Activated CD4-positive, CD25-positive, alpha-beta regulatory T cell treated with anti-CD3 and anti-CD28 coated beads, Interleukin-2, amount 50 U/mL, for 24 hours (primary cell): ENCODE data around the gene LAMB4.
A peak's percentile ranks its signal among the peaks of the same experiment; 100 is the strongest.
"Not testable (repeated sequence)": the region's sequence is repeated elsewhere in the genome, so short reads cannot be mapped to it uniquely, and the experiment has no call there.

Experiments used
- ATAC-seq, 2 donors: fragments of 150-1000 bp; cut with Tn5 transposase; one replicate each; pipeline ENCODE4 v1.10.0; 2021; ENCODE audit warnings: mild to moderate bottlenecking in 1 of 2, moderate library complexity in 1 of 2

The LAMB4 gene

DNA sequence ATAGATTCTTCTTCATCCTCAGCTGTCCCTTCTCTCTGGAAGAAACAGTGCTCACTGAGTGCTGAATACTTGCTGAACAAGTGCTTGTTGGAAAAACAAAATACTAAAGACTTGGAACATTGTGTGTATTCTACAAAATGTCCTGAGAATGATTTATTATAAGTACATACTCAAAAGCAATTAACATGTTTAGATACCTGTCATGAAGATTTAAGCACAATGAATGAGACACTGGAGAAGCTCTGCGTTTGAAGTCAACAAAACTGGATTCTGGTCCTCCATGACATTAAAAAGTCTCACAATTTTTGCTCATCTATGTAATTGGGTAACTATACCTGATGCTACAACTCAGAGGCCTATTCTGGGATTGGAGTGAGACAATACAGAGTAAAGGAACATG, 92.4 kb downstream of the LAMB4 start:
- ATAC-seq: no peak

DNA sequence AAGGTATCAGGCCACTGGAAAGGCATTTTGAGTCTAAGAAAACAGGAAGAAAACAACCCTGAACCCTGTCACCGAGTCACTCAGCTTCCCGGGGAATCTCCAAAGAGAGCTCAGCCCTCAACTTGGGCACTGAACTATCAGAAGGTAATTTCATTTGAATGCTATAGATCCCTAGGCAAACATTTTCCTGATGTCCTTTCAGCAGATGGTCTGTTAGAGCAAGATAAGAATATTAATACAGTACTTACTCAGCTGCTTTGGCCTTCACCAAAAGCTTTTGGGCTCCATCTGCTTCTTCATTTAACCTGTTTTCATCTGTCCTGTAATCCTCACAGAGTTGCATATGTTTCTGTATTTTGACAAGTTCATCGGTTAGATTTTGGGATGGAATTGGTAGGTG, 93.0 kb downstream of the LAMB4 start:
- no peak for ATAC-seq

DNA sequence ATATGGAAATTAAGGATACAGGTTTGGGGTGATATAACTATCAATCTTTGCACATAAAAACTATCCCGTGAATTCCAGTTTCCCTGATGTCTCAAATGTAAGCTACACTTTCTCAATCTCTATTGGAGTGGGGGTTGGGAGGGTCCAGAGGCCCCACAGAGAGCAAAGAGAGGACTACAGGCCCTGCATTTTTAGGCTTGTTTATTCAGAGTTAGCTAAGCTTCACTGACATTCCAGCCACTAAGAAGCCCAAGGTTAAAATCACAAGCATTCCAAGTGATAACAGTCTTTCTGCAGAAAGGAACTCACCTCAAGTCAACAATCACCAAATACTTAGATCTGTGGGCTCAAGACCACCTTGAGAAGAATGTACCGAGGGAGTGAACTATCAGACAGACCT, 95.6 kb downstream of the LAMB4 start:
- ATAC-seq: no peak

GRCh38 chr7:108033776-108034497, 96.2 kb downstream of the LAMB4 start:
- no peak for ATAC-seq

- ATAC-seq: not testable (repeated sequence)
Measured at GRCh38 chr7:108033309-108033708, 96.9 kb downstream of the LAMB4 start.

GRCh38 chr7:108030516-108030915, 99.6 kb downstream of the LAMB4 start:
- ATAC-seq: no peak

DNA sequence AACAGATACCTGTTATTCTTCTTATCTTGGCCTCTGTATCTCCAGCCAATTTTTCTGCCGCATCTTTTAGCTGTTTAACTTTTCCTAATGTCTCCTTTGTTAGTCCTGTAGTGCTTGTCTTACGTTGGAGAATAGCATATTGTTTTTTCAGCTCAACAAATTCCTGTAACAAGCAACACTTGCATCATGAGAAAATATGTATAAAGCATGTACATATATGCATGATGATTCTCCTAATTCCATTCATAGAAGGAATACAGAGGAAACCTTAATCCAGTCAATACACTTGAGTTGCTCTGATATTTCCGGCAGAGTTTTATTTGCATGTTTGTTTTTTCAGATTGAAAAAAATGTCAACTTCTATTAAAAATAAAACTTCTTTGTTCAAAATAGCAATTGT, 101.1 kb downstream of the LAMB4 start:
- ATAC-seq: no peak

- ATAC-seq: no peak
Measured at GRCh38 chr7:108028111-108028510, 102.0 kb downstream of the LAMB4 start.

- no peak for ATAC-seq
Measured at GRCh38 chr7:108027239-108027638, 102.9 kb downstream of the LAMB4 start.

DNA sequence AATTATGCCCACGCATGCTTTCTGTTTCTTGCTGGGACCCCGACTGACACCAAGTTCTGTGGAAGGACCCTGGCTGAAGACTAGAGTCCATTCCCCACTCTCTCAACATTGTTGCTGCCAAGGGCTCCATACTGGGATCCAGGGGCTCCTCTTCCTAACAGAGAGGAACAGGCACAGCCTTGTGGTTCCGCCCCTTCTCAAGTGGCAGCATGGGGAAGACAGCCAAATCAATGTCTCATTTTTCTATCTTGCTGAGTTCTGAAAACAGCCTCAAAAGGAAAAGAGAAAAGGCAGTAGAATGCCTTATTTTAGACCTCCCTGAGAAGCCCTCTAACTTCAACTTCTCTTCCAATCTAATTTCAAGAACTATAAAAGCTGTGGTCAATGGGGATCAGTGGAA, 103.5 kb downstream of the LAMB4 start:
- no peak for ATAC-seq

DNA sequence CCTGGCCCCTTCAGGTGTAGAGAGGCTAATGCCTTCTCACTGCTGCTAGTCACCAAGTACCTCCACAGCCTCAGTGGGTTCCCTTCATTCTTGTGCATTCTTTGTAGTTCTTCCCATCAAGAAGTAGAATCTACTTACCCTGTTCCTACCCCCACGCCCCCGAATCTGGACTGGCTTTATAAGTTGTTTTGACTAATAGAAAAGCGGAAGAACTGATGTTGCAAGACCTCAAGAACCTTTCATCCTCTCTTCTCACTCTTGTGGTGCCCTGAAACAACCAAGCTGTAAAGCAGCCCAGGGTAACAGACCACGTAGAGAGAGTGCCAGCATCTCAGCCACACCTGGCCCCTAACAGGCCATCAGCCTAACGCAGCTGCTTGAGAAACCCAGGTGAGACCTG, 104.0 kb downstream of the LAMB4 start:
- ATAC-seq: no peak

DNA sequence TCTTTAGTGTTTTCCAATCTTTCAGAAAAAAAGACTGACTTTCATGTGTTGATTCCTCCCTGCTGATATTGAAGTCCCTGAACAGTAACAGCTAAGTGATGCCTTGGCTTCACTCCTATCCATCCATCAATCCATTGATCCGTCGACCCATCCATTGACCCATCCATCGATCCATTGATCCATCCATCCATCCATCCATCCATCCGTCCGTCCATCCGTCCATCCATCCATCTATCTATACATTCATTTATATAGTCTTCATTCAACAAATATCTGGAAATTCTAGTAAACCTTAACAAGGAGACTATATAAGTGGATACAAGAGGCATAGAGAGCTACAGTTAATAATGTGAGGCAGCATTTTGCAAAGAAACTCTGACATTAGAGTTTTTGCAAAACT, 105.6 kb downstream of the LAMB4 start:
- no peak for ATAC-seq

- no peak for ATAC-seq
Measured at GRCh38 chr7:108020585-108020984, 109.6 kb downstream of the LAMB4 start.

DNA sequence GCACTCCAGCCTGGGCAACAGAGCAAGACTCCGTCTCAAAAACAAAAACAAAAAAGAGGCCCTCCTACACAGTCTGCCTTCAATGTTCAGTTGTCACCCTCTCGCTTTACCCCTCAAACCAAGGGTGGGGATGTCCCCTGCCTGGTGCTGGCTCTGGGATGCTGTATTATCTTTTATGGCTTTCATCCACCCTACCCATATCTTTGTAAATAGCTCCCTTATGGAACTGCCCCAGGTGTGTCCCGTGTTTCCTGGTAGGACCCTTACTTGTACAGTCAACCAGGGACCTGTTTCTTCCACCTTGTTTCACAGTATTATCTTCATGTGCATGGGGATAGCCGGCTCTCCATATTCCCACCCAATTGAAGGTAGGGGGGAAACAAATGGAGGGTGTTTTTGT, 111.5 kb downstream of the LAMB4 start:
- no peak for ATAC-seq

DNA sequence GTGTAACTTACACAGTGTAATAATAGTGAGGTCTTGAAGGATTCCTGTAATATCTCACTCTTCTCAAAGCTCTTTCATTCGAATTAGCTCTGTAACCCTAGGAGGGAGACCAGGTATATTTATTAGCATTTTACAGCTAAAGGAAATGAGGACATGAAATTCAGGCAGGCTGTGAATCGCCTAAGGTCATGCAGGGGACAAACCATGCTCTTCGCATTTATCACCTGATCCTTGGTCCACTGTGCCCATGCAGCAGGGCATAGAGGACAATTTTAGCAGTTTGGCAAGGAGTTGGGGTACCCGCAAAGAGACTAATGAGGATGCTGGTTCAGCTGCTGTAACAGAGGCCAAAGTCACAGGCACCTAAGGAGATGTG, 112.4 kb downstream of the LAMB4 start:
- no peak for ATAC-seq

DNA sequence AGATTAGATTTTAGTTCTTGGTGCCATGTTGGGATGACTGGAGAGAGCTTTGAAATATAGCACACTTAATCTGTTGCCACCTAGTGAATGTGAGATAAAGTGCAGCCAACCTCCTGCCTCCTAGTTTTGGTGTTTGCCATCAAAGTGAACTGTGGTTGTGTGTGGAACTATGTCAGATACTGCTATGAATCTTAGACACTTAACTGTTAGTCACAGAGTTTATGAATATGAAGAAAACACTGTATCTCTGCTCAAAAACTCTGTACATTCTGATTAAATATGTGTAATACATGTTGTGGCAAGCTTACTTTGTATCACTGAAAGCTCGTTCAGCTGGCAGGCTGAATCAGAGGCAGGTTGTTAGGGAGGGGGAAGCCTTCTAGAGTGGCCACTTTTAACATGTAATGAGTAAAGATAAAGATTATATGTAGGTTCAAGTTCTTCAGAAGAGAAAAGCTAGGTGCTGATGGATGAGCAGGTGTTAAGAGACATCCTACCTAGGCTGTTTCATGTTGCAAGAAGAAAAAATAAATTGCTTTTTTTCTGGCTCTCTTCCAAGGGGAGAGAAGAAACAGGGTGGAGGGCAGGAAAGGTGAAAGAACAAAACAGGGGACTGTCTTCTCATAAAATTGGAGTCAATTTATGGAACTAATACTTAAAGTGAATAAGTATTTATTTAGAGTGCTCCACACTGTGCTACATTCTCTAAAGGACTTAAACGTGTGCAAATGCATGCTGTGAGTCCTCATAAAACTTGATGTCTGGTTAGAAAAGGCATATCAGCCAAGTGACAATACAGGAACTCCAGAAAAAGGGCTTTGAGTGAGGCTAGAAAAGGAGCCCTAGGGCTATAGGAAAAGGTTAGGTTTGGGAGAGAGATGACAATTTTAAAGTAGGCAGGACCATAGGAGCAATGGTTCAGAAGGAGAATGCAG, 113.1 kb downstream of the LAMB4 start:
- ATAC-seq: peak; percentile 51 to 54

DNA sequence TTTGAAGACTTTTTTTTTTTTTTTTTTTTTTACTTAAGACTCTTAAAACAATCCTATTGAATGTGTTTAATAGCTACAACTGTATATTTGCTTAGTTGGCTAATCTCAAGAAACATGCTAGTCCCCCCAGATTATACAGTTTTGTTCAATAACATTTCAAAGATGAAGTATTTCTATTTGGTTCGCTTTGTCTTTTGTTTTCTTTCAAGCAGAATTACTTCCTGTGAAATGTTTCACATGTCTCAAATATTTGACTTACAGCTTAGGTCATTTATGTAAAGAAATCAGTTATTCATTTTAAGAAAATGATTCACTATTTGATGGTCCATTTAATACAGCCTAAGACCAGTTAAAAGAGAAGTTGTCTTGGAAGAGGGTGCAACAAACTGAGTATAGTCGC, 114.4 kb downstream of the LAMB4 start:
- ATAC-seq: no peak

- no peak for ATAC-seq
Measured at GRCh38 chr7:108014747-108015682, 115.1 kb downstream of the LAMB4 start.

DNA sequence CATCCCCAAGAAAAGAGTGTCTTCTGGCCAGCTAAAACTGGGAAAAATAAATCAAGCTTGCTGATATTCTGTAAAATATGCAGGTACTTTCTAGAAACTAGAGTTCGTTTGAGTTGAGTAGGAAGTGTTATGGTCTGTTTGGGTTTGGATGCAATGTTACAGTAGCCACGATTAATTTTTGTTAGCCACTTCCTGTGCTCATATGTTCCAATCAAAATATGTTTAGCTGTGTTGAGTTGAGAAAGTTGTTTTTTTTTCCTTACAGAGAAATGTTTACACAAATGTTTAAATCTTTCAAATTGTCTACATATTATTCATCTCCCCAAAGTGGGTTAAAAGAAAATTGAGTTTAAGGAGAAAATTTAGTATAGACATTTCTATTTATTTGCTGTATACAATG, 115.9 kb downstream of the LAMB4 start:
- ATAC-seq: no peak

DNA sequence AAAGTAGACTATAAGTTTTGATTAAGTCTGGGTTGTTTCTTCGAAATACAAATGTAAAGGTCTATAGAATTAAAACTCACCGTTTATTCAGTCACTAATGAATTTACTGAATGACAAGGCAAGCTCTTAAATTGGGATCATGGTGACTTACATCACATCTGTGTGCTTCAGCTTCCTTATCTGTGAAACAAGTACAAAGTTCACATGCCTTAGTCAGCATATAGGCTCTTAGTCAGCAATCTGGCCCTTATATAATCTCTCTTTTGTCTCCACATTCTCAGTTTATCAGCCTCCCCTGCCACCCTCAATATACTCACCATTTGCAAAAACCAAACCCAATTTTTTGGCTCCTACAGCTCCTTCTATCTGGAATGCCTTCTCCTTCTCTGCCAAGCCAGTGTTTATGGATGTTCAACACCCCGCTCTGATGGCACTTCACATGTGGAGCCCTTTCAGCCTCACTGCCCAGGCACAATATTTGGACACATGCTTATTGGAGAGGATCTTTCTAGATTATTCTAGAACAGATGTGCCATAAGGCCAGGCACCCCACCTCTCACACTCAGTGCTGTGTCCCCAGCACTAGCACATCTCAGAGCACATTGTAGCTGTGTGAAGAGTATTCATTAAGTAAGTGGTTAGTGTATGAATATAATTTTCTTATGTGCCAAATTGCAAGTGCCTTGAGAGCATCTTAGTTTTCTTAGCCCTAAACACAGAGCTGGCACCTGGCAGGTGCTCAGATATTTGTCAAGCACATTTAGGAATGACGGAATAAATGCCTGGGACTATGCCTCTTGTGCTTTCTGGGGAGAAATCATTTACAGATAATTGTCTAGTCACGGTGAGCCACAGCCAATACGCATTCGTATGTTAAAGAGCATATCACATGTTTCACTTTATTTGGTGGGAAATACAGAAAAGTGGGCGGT, 117.4 kb downstream of the LAMB4 start:
- no peak for ATAC-seq

DNA sequence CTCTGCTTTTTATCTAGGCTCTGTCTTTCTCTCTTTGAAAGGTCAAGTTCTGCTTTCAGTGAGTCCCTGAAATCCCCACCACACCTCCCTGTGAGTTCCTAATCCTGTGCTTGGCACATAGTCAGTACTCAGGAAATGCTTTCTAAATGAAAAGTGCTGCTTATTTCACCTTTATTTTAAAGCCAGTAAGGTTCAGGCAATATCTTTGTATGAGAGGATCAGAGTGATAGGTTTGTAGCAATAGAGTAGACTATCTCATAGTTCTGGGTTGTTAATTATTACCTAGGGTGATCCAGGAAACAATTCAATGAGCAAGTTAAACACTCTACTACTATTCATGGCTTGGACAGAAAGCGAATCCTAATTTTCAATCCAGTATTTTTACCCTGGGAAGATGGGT, 119.8 kb downstream of the LAMB4 start:
- no peak for ATAC-seq

- no peak for ATAC-seq
Measured at GRCh38 chr7:108009873-108010272, 120.3 kb downstream of the LAMB4 start.
